ENCODE data around the gene LRWD1. TPM values are rescaled to one million over a fixed set of nuclear protein-coding genes. Genes with fewer than 3 reads are reported as not detected.
A peak's percentile ranks its signal among the peaks of the same experiment; 100 is the strongest.
"Not testable (repeated sequence)": the region's sequence is repeated elsewhere in the genome, so short reads cannot be mapped to it uniquely, and the experiment has no call there.

Gene LRWD1
- total RNA-seq, 1 experiment from 2014 or later = 18.9 TPM

DNA sequence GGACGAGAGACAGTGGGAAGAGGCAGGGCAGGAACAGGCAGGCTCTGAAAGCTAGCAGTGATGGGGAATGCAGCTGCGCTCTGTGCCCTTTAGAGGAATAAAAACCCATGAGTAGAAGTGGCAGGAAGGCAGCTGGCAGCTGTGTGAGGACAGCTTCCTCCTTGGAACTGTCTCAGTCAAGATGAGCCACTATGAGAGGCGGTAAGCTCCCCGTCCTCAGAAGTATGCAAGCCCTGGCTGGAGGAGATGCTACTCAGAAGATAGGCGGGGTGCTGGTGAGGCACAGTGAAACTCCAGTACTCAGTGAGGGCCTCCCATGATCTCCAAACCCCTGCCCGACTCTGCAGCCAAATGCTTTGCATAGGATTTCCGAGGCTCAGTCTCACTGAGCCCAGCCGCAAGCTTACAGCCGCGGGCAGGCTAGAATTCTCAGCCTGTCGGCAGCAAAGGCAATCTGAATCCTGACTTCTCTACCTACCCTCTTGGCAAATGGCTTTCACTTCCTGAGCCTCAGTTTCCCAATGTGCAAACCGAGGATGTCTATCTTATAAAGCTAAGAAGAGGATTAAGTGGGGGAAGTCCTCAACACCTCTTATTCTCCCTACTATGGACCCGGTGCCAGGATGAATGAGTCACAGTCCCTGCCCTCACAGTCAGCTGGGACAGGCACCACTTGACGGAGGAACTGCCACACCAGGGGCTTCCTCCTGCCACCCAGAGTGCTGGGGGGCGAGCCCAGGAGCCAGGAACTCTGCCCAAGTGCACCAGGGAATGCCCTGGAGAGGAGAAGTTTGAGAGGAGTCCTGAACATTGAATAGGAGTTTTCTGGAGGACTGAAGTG is 50.3 kb downstream of the LRWD1 start:
- H3K27ac Mint-ChIP-seq (ENCODE audit: low read depth, unreplicated experiment); BruUV-seq (replicated peaks); CTCF ChIA-PET; H3K9me3 Mint-ChIP-seq (ENCODE audit: unreplicated experiment); H3K4me3 Mint-ChIP-seq (ENCODE audit: unreplicated experiment); intact Hi-C loops (cut with micrococcal nuclease); DNase-seq (ENCODE audit: unreplicated experiment); H3K4me1 Mint-ChIP-seq (ENCODE audit: insufficient read depth, unreplicated experiment); POLR2A ChIA-PET; H3K27me3 Mint-ChIP-seq (ENCODE audit: insufficient read depth, unreplicated experiment); H3K36me3 Mint-ChIP-seq (ENCODE audit: insufficient read depth, unreplicated experiment): not testable (repeated sequence)

DNA sequence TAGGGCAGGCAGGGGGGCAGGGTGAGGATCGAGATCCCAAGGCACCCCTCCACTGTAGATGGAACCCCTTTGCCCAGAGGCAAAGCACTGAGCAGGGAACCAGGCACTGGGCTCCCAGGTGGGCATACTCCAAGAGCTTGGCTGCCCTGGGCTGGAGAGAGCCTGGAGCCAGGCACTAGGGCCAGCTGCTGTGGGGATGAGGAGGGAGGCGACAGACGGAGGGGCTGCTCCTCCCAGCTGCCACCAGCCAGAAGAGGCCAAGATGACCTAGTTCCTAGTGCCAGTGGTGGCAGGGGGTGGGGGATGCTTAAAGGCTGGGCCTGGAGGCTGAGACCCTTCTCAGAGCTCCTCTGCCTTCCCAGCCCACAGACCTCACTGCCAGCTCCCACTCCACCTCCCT is 51.1 kb downstream of the LRWD1 start:
- POLR2A ChIA-PET; H3K36me3 Mint-ChIP-seq (ENCODE audit: insufficient read depth, unreplicated experiment); CTCF ChIA-PET; H3K4me1 Mint-ChIP-seq (ENCODE audit: insufficient read depth, unreplicated experiment); BruUV-seq (replicated peaks); DNase-seq (ENCODE audit: unreplicated experiment); H3K9me3 Mint-ChIP-seq (ENCODE audit: unreplicated experiment); H3K27ac Mint-ChIP-seq (ENCODE audit: low read depth, unreplicated experiment); intact Hi-C loops (cut with micrococcal nuclease); H3K27me3 Mint-ChIP-seq (ENCODE audit: insufficient read depth, unreplicated experiment); H3K4me3 Mint-ChIP-seq (ENCODE audit: unreplicated experiment): not testable (repeated sequence)

DNA sequence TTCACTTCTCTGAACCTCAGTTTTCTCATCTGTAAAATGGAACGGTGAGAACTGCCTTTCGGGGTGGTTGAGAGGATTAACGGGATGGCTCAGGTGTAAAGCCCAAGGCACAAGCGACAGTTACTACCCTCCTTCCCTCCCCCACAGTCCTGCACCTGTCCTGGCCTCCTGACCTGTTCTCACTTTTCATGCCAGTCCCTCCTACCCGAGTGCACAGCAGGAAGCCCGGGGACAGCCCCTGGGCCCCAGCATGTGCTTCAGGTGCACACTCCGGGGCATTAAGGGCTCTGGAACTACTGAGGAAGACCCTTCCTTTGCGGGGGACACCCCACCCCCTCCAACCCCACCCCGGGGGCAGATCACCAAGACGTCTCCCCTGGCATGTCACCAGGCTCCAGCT is 52.2 kb downstream of the LRWD1 start:
- POLR2A ChIA-PET; H3K27ac Mint-ChIP-seq (ENCODE audit: low read depth, unreplicated experiment); H3K36me3 Mint-ChIP-seq (ENCODE audit: insufficient read depth, unreplicated experiment); CTCF ChIA-PET; H3K4me3 Mint-ChIP-seq (ENCODE audit: unreplicated experiment); intact Hi-C loops (cut with micrococcal nuclease); H3K27me3 Mint-ChIP-seq (ENCODE audit: insufficient read depth, unreplicated experiment); DNase-seq (ENCODE audit: unreplicated experiment); H3K4me1 Mint-ChIP-seq (ENCODE audit: insufficient read depth, unreplicated experiment); H3K9me3 Mint-ChIP-seq (ENCODE audit: unreplicated experiment); BruUV-seq (replicated peaks): not testable (repeated sequence)

DNA sequence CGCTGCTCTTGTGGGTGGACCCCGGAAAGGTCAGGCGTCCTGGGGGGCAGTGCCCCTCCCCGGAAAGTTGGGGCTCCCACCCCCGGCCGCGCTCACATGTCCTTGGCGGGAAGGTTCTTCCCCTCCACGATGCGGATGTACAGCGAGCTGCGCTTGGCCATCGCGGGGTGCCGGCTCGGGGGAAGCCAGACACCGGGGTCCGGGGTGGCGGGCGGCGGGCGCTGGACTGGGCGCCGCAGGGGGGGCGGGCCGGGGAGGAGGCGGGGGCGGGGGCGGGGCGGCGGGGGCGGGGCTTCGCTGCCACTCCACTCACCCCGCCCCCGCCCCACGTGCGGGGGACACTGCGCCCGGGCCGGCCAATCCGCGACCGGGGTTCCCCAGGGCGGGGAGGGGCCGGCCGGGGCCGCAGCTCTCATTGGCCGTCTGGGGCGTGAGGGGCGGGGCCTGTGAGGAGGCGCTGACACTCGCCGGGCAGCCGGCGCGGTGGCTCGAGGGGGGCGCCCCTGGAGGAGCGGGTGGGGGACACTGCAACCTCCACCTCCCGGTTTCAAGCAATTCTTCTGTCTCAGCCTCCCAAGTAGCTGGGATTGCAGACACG is 52.9 kb downstream of the LRWD1 start, which contains the start of gene RASA4B:
Gene RASA4B (minus strand): TSS at position 228 of the 598 bp plus-strand sequence. CDS start 67 bp downstream, at position 161.
- H3K27ac Mint-ChIP-seq (ENCODE audit: low read depth, unreplicated experiment); H3K4me1 Mint-ChIP-seq (ENCODE audit: insufficient read depth, unreplicated experiment); BruUV-seq (replicated peaks); H3K9me3 Mint-ChIP-seq (ENCODE audit: unreplicated experiment); CTCF ChIA-PET; H3K36me3 Mint-ChIP-seq (ENCODE audit: insufficient read depth, unreplicated experiment); POLR2A ChIA-PET; intact Hi-C loops (cut with micrococcal nuclease); H3K27me3 Mint-ChIP-seq (ENCODE audit: insufficient read depth, unreplicated experiment); DNase-seq (ENCODE audit: unreplicated experiment): not testable (repeated sequence)
- peak within 1 kb of the TSS; percentile 47 for H3K4me3 Mint-ChIP-seq (ENCODE audit: unreplicated experiment)

DNA sequence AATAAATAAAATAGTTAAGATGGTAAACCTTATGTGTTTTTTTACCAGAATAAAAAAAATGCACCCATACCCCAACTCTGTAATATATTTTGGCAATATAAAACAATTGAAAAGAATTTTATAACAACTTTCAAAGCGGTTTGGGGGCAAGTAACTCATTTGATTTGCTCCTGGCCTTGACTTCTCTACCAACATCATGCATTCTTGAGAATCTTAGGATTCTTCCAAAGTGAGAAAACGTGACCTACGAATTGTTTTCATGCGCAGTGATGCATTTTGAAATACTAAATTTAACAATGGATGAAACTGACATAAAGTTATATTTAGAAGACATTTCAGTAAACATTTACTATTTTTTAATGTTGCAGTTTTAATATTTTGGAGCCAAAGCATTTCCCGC is 56.0 kb downstream of the LRWD1 start:
- POLR2A ChIA-PET; H3K27me3 Mint-ChIP-seq (ENCODE audit: insufficient read depth, unreplicated experiment); H3K4me1 Mint-ChIP-seq (ENCODE audit: insufficient read depth, unreplicated experiment); DNase-seq (ENCODE audit: unreplicated experiment); intact Hi-C loops (cut with micrococcal nuclease); H3K4me3 Mint-ChIP-seq (ENCODE audit: unreplicated experiment); CTCF ChIA-PET; H3K36me3 Mint-ChIP-seq (ENCODE audit: insufficient read depth, unreplicated experiment); BruUV-seq (replicated peaks); H3K9me3 Mint-ChIP-seq (ENCODE audit: unreplicated experiment); H3K27ac Mint-ChIP-seq (ENCODE audit: low read depth, unreplicated experiment): not testable (repeated sequence)

Small RNAs within 50 kb of the gene (microRNA-seq; reads per million reads assigned to microRNA genes)
- gene MIR4467 (not detected), gene MIR5090 (1.3 reads per million, percentile 3 among the genes with 10 or more reads in this experiment)

Other genes with a start within 250 kb of the LRWD1 start
- gene SH2B2, start 178.1 kb upstream of the LRWD1 start, total RNA-seq (2022) = 1.4 and 2.4 TPM in 2 replicates
- not detected in 2 replicates for gene SPDYE6, start 108.5 kb upstream of the LRWD1 start, total RNA-seq (2022)
- gene PRKRIP1, start 68.6 kb upstream of the LRWD1 start, total RNA-seq (2022) = 32.7 and 36.8 TPM in 2 replicates
- 9.1 and 15.4 TPM in 2 replicates for gene ORAI2, start 31.4 kb upstream of the LRWD1 start, total RNA-seq (2022)
- 5.9 and 10.3 TPM in 2 replicates for gene ALKBH4, start 121 bp upstream of the LRWD1 start, total RNA-seq (2022)
- 50.0 and 51.4 TPM in 2 replicates for gene POLR2J, start 13.9 kb downstream of the LRWD1 start, total RNA-seq (2022)
- 0.70 and 0.81 TPM in 2 replicates for gene RASA4B, start 52.8 kb downstream of the LRWD1 start, total RNA-seq (2022)
- gene UPK3BL2, start 78.7 kb downstream of the LRWD1 start, total RNA-seq (2022) = 17.4 and 20.0 TPM in 2 replicates
- 0.22 TPM in 1 of 2 replicates, not detected in the other for gene SPDYE2, start 86.2 kb downstream of the LRWD1 start, total RNA-seq (2022)
- gene POLR2J3, start 107.6 kb downstream of the LRWD1 start, total RNA-seq (2022) = 34.1 and 45.7 TPM in 2 replicates
- gene RASA4, start 151.8 kb downstream of the LRWD1 start, total RNA-seq (2022) = 2.1 and 4.0 TPM in 2 replicates
- gene UPK3BL1, start 177.8 kb downstream of the LRWD1 start, total RNA-seq (2022) = 16.1 and 22.6 TPM in 2 replicates
- not detected in 2 replicates for gene SPDYE2B, start 185.3 kb downstream of the LRWD1 start, total RNA-seq (2022)
- gene POLR2J2, start 206.7 kb downstream of the LRWD1 start, total RNA-seq (2022) = 10.1 and 13.8 TPM in 2 replicates

All from MCF 10A (cell line).